GM12878 (cell line): ENCODE measurements around the gene SBF2. TPM values are rescaled to one million over a fixed set of nuclear protein-coding genes. Genes with fewer than 3 reads are reported as not detected.

Source experiments
- ATAC-seq: fragments of 200-7000 bp; cut with Tn5 transposase; 3 replicates; pipeline ENCODE4 v1.9.1; 2020; ENCODE audit warnings: mild to moderate bottlenecking, moderate library complexity
- BruUV-seq: library from RNA; stranded (reverse); fragments of 400-500 nt; replicated peaks from 2 replicates; lab custom pipeline; 2021; lab: Mats Ljungman, UMichigan
- CTCF ChIA-PET: fragments of 300-600 bp; sonication (Branson Sonifier 250); formaldehyde crosslinking; extraction: SDS; loops from one replicate; lab custom pipeline; 2021; ENCODE audit warnings: inconsistent platforms; lab: Yijun Ruan, JAX
- POLR2A ChIA-PET: fragments of 350-600 bp; formaldehyde crosslinking; extraction: SDS; loops from one replicate; lab custom pipeline; 2021; ENCODE audit warnings: inconsistent platforms; lab: Charles Lee
- RAD21 ChIA-PET: fragments of 300-600 bp; sonication (Branson Sonifier 250); formaldehyde crosslinking; loops from one replicate; lab custom pipeline; 2023; ENCODE audit warnings: antibody characterized with exemption; ENCODE audit not compliant: unreplicated experiment; lab: Charles Lee
- SMC1A ChIA-PET: fragments of 300-600 bp; sonication (Branson Sonifier 250); formaldehyde crosslinking; loops from one replicate; lab custom pipeline; 2023; ENCODE audit not compliant: unreplicated experiment, uncharacterized antibody; lab: Charles Lee
- DNase-seq: peaks from one replicate; pipeline ENCODE4 v3.0.0-alpha.2; 2011; ENCODE audit warnings: low read depth, low spot score
- FAIRE-seq: peaks from 3 replicates; lab custom pipeline; 2011; peaks lifted over from hg19 to GRCh38; lab: Jason Lieb, UNC
- H2AFZ ChIP-seq: 2 replicates; pipeline ENCODE4 v1.6.0; 2011; ENCODE audit warnings: low read depth, low read length, control low read depth; ENCODE audit not compliant: control insufficient read depth
- H3K27ac ChIP-seq: 2 replicates; pipeline ENCODE4 v1.5.1; 2011; ENCODE audit warnings: control low read depth; ENCODE audit not compliant: control insufficient read depth, insufficient read depth
- H3K27me3 ChIP-seq, 2 experiments: replicated peaks in 1 of 2; 2 replicates each; pipeline versions ENCODE4 v1.6.0 to v1.6.1; 2011; ENCODE audit warnings: low read length in 1 of 2; ENCODE audit not compliant: control insufficient read depth in 2 of 2, insufficient read depth in 2 of 2
- H3K36me3 ChIP-seq, 2 experiments: 2 replicates each; pipeline ENCODE4 v1.5.1; 2011; ENCODE audit warnings: low read length in 1 of 2; ENCODE audit not compliant: control insufficient read depth in 2 of 2, insufficient read depth in 2 of 2
- H3K4me1 ChIP-seq: 2 replicates; pipeline ENCODE4 v1.6.1; 2011; ENCODE audit warnings: mild to moderate bottlenecking, low read length, moderate library complexity, mixed read lengths; ENCODE audit not compliant: control insufficient read depth, insufficient read depth
- H3K4me2 ChIP-seq: 2 replicates; pipeline ENCODE4 v1.6.0; 2011; ENCODE audit warnings: control low read depth; ENCODE audit not compliant: control insufficient read depth, insufficient read depth
- H3K4me3 ChIP-seq: fragments of 200-600 bp; sonication (generic); 2 replicates; pipeline ENCODE4 v1.5.1; 2016
- H3K79me2 ChIP-seq: 2 replicates; pipeline ENCODE4 v1.6.0; 2011; ENCODE audit warnings: low read length; ENCODE audit not compliant: control insufficient read depth, insufficient read depth
- H3K9ac ChIP-seq: 2 replicates; pipeline ENCODE4 v1.8.0; 2011; ENCODE audit warnings: low read length, control low read depth, mixed read lengths; ENCODE audit not compliant: control insufficient read depth, insufficient read depth
- H3K9me3 ChIP-seq: replicated peaks from 3 replicates; pipeline ENCODE4 v1.5.1; 2011; ENCODE audit warnings: mild to moderate bottlenecking, low read length; ENCODE audit not compliant: control insufficient read depth, insufficient read depth
- H4K20me1 ChIP-seq: 2 replicates; pipeline ENCODE4 v1.6.0; 2011; ENCODE audit not compliant: control insufficient read depth, insufficient read depth
- BHLHE40 ChIP-seq, 2 experiments: fragments of 450-650 bp in 1 of 2; IDR thresholded peaks; 2 replicates each; pipeline ENCODE4 v1.6.1; 2011 to 2017; ENCODE audit warnings: low read depth in 2 of 2, borderline replicate concordance in 1 of 2, improper control_type of control experiment in 1 of 2, low read length in 1 of 2, mild to moderate bottlenecking in 1 of 2
- BRCA1 ChIP-seq: IDR thresholded peaks from 2 replicates; pipeline ENCODE4 v1.6.1; 2011; ENCODE audit warnings: low read depth, low read length, improper control_type of control experiment
- EGR1 ChIP-seq, 2 experiments: IDR thresholded peaks; 1 replicate in 1 of 2; 2 replicates in 1 of 2; pipeline ENCODE4 v1.6.1; 2011 to 2012; ENCODE audit warnings: low read depth in 2 of 2, low read length in 2 of 2, borderline replicate concordance in 1 of 2, mild to moderate bottlenecking in 1 of 2, moderate library complexity in 1 of 2
- HCFC1 ChIP-seq: fragments of 150-350 bp; IDR thresholded peaks from 2 replicates; pipeline ENCODE4 v1.6.1; 2014; ENCODE audit warnings: low read length
- HDAC2 ChIP-seq: fragments of 200-600 bp; sonication (generic); IDR thresholded peaks from 2 replicates; pipeline ENCODE4 v1.6.1; 2017
- SIN3A ChIP-seq: IDR thresholded peaks from 2 replicates; pipeline ENCODE4 v1.6.1; 2012; ENCODE audit warnings: low read depth, low read length, improper control_type of control experiment
- SREBF1 ChIP-seq: IDR thresholded peaks from 2 replicates; pipeline ENCODE4 v1.6.1; 2012; ENCODE audit warnings: mild to moderate bottlenecking, low read length
- WGBS: methylation state at CpG from one replicate; pipeline ENCODE4 v1.1.6; 2016; ENCODE audit warnings: low lambda C conversion rate; ENCODE audit not compliant: insufficient replicate concordance, insufficient coverage; ENCODE audit errors: missing lambda C conversion rate; 5-methylcytosine and 5-hydroxymethylcytosine counted together
- in situ Hi-C: fragments of 300-500 bp; cut with MboI; formaldehyde crosslinking; loops from 9 replicates; pipeline ENCODE4 v1.14.3; 2018; ENCODE audit warnings: mixed read lengths
- intact Hi-C: fragments of 100-400 bp; cut with micrococcal nuclease; formaldehyde crosslinking; loops from one replicate; pipeline ENCODE4 v1.14.2; 2022; ENCODE audit not compliant: unreplicated experiment
- polyA plus RNA-seq, 11 experiments: library from polyadenylated mRNA; depleted of rRNA in 4 of 11; unstranded in 6 of 11; stranded (reverse) in 5 of 11; fragments of >200 nt; fragmentation: Nextera tagmentation in 4 of 11; fragmentation: Illumina TruSeq in 1 of 11; extraction: Ambion mirVana in 4 of 11; extraction: Trizol in 1 of 11; gene quantifications; 1 replicate in 1 of 11; 2 replicates in 10 of 11; pipeline versions ENCODE4 v1.2.1 to v1.2.3, GENCODE V29; 2011 to 2016; ENCODE audit warnings: inconsistent platforms in 2 of 11, missing spikeins in 2 of 11, low read depth in 1 of 11
- total RNA-seq, 4 experiments: library from RNA; depleted of rRNA in 3 of 4; stranded (reverse); fragments of >200 nt in 3 of 4; fragmentation: Illumina TruSeq in 1 of 4; extraction: Trizol in 1 of 4; gene quantifications; 2 replicates each; pipeline versions ENCODE4 v1.2.1 to v1.2.3, GENCODE V29; 2013 to 2021
- TF ChIP-seq, protein P1 (sequence below): fragments of 450-650 bp; IDR thresholded peaks from 2 replicates; pipeline ENCODE4 v1.6.1; 2014; ENCODE audit warnings: mild to moderate bottlenecking

SBF2 gene
- total and polyA plus RNA-seq, 10 of the 15 experiments (the other 5 are each of a cell fraction or from before 2014, with no cell fraction given) = 0.24 to 2.3 (median 1.1) TPM

DNA sequence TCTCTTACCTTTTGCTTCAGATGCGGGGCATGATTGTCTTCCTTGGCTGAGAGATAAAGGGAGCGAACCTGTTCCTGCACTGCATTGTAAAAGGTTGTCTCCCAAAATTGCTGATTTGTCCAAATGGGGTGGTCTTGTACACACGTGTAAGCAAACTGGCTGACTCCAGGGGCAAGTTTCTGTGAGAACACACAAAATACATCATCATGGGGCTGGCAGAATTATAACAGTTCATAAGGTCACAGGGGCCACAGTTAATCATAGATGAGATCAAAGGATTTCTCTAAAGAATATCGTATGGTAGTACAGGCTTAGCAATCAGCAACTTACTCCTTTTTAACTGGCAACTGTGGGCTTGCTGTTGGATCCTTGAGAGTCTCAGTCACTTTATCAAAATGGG is 435.8 kb downstream of the SBF2 start:
- no peaks in the 10 kb centered on the region for H3K9me3 ChIP-seq
- H2AFZ ChIP-seq = no peak overlapping the region
- ChIA-PET SMC1A (interaction anchor here (1.1 kb wide), 1 partner anchor 114 kb away, joined by 3 read pairs; no protein-coding TSS in a partner anchor), POLR2A (no interaction called here), CTCF (no interaction called here), RAD21 (interaction anchor here (1.6 kb wide), 1 partner anchor 99 kb away, joined by 4 read pairs; no protein-coding TSS in a partner anchor)
- no peak overlapping the region for H3K27ac ChIP-seq
- FAIRE-seq = no peak
- 83% methylated on average over 4 of the region's 4 CpGs for WGBS
- H3K4me1 ChIP-seq = no peaks in the 10 kb centered on the region
- intact Hi-C loops (no loop called here), in situ Hi-C loops (no loop called here)
- no peak overlapping the region for H3K4me2 ChIP-seq
- no peak for DNase-seq
- no peaks in the 10 kb centered on the region; a peak in 1 of 4 replicates for H3K27me3 ChIP-seq
- H3K79me2 ChIP-seq = no peaks in the 10 kb centered on the region
- H3K9ac ChIP-seq = no peak overlapping the region
- no peaks in the 10 kb centered on the region for H3K36me3 ChIP-seq
- H3K4me3 ChIP-seq = no peak overlapping the region
- TF ChIP-seq BRCA1 (no peak), SIN3A (no peak), HCFC1 (no peak), SREBF1 (no peak), BHLHE40 (IDR thresholded peaks at IDR 0.05; ENCODE audit: borderline replicate concordance in 1 of 2, low read depth in 2 of 2, low read length in 1 of 2) (no peak), EGR1 (IDR thresholded peaks at IDR 0.05; ENCODE audit: borderline replicate concordance in 1 of 2, low read depth in 2 of 2, low read length in 2 of 2) (no peak), HDAC2 (no peak)
- TF ChIP-seq, protein P1, sequence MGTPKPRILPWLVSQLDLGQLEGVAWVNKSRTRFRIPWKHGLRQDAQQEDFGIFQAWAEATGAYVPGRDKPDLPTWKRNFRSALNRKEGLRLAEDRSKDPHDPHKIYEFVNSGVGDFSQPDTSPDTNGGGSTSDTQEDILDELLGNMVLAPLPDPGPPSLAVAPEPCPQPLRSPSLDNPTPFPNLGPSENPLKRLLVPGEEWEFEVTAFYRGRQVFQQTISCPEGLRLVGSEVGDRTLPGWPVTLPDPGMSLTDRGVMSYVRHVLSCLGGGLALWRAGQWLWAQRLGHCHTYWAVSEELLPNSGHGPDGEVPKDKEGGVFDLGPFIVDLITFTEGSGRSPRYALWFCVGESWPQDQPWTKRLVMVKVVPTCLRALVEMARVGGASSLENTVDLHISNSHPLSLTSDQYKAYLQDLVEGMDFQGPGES = no peak
- ATAC-seq = no peak
- no TSS peak for BruUV-seq
- H4K20me1 ChIP-seq = no peaks in the 10 kb centered on the region
